ENCODE data around the gene GDNF. TPM values are rescaled to one million over a fixed set of nuclear protein-coding genes. Genes with fewer than 3 reads are reported as not detected.

The GDNF gene
- total RNA-seq, 1 experiment from 2014 or later = not detected

- Mint-ChIP-seq H3K4me1 (ENCODE audit: low read depth, unreplicated experiment) (no peaks in the 10 kb centered on the region), H3K27me3 (ENCODE audit: insufficient read depth, unreplicated experiment) (peaks cover 2% of the 10 kb centered on the region), H3K36me3 (ENCODE audit: insufficient read depth, unreplicated experiment) (no peaks in the 10 kb centered on the region), H3K9me3 (ENCODE audit: unreplicated experiment) (no peaks in the 10 kb centered on the region), H3K4me3 (ENCODE audit: unreplicated experiment) (no peak overlapping the region), H3K27ac (ENCODE audit: unreplicated experiment) (no peak overlapping the region)
- ChIA-PET CTCF (no interaction called here), POLR2A (no interaction called here)
- Histone ChIP-seq H3K9me3 (no peaks in the 10 kb centered on the region), H3K4me1 (no peaks in the 10 kb centered on the region), H3K4me3 (ENCODE audit: low read depth, low read length) (no peak overlapping the region), H3K27me3 (replicated peaks; ENCODE audit: control insufficient read depth, insufficient read depth, low read length) (0 out of 2 replicates have a peak, but pooled peaks cover 1% of the 10 kb centered on the region), H3K36me3 (ENCODE audit: control insufficient read depth, insufficient read depth, low read length) (no peaks in the 10 kb centered on the region)
- no TSS peak for BruUV-seq (replicated peaks)
- intact Hi-C loops (cut with micrococcal nuclease; ENCODE audit: unreplicated experiment) = loop anchor here (10.0 kb wide), 1 partner anchor 348 kb away; no protein-coding TSS in a partner anchor
- no peak for TF ChIP-seq CTCF (IDR thresholded peaks at IDR 0.05; ENCODE audit: insufficient read depth in 1 of 2, low read depth in 1 of 2, low read length in 1 of 2, severe bottlenecking in 1 of 2, unreplicated experiment in 1 of 2)
- DNase-seq = no peak
Measured at GRCh38 chr5:37846786-37847310, 7.0 kb upstream of the GDNF start.

GRCh38 chr5:37844009-37844408, 4.2 kb upstream of the GDNF start:
- no peak for TF ChIP-seq CTCF (IDR thresholded peaks at IDR 0.05; ENCODE audit: insufficient read depth in 1 of 2, low read depth in 1 of 2, low read length in 1 of 2, severe bottlenecking in 1 of 2, unreplicated experiment in 1 of 2)
- Mint-ChIP-seq H3K4me1 (ENCODE audit: low read depth, unreplicated experiment) (no peaks in the 10 kb centered on the region), H3K36me3 (ENCODE audit: insufficient read depth, unreplicated experiment) (no peaks in the 10 kb centered on the region), H3K4me3 (ENCODE audit: unreplicated experiment) (no peak overlapping the region), H3K27me3 (ENCODE audit: insufficient read depth, unreplicated experiment) (peaks cover 5% of the 10 kb centered on the region), H3K9me3 (ENCODE audit: unreplicated experiment) (no peaks in the 10 kb centered on the region), H3K27ac (ENCODE audit: unreplicated experiment) (no peak overlapping the region)
- DNase-seq = no peak
- Histone ChIP-seq H3K4me3 (ENCODE audit: low read depth, low read length) (no peak overlapping the region), H3K9me3 (no peaks in the 10 kb centered on the region), H3K27me3 (replicated peaks; ENCODE audit: control insufficient read depth, insufficient read depth, low read length) (0 out of 2 replicates have a peak, but pooled peaks cover 1% of the 10 kb centered on the region), H3K4me1 (no peaks in the 10 kb centered on the region; the same call in 1 of the 2 replicates), H3K36me3 (ENCODE audit: control insufficient read depth, insufficient read depth, low read length) (no peaks in the 10 kb centered on the region)
- POLR2A ChIA-PET = no interaction called here
- CTCF ChIA-PET = no interaction called here
- BruUV-seq (replicated peaks) = no TSS peak
- intact Hi-C loops (cut with micrococcal nuclease; ENCODE audit: unreplicated experiment) = loop anchor here (10.0 kb wide), 1 partner anchor 351 kb away; no protein-coding TSS in a partner anchor

- Mint-ChIP-seq H3K4me1 (ENCODE audit: low read depth, unreplicated experiment) (no peaks in the 10 kb centered on the region), H3K36me3 (ENCODE audit: insufficient read depth, unreplicated experiment) (no peaks in the 10 kb centered on the region), H3K4me3 (ENCODE audit: unreplicated experiment) (no peak overlapping the region), H3K27me3 (ENCODE audit: insufficient read depth, unreplicated experiment) (peaks cover 5% of the 10 kb centered on the region), H3K9me3 (ENCODE audit: unreplicated experiment) (no peaks in the 10 kb centered on the region), H3K27ac (ENCODE audit: unreplicated experiment) (no peak overlapping the region)
- ChIA-PET POLR2A (no interaction called here), CTCF (no interaction called here)
- BruUV-seq (replicated peaks) = no TSS peak
- H3K4me1 ChIP-seq = no peaks in the 10 kb centered on the region; the same call in 1 of the 2 replicates
- no peaks in the 10 kb centered on the region for H3K9me3 ChIP-seq
- H3K27me3 ChIP-seq (replicated peaks; ENCODE audit: control insufficient read depth, insufficient read depth, low read length) = 0 out of 2 replicates have a peak, but pooled peaks cover 1% of the 10 kb centered on the region
- H3K36me3 ChIP-seq (ENCODE audit: control insufficient read depth, insufficient read depth, low read length) = no peaks in the 10 kb centered on the region
- TF ChIP-seq CTCF (IDR thresholded peaks at IDR 0.05; ENCODE audit: insufficient read depth in 1 of 2, low read depth in 1 of 2, low read length in 1 of 2, severe bottlenecking in 1 of 2, unreplicated experiment in 1 of 2) = no peak
- no peak for DNase-seq
- intact Hi-C loops (cut with micrococcal nuclease; ENCODE audit: unreplicated experiment) = loop anchor here (10.0 kb wide), 1 partner anchor 353 kb away; no protein-coding TSS in a partner anchor
- no peak overlapping the region for H3K4me3 ChIP-seq (ENCODE audit: low read depth, low read length)
Measured at GRCh38 chr5:37842048-37842447, 2.2 kb upstream of the GDNF start.

Measured in Caco-2 (cell line).